HG03159 (cell line): ENCODE measurements around the gene ATF4.

Experiments used
- ATAC-seq: cut with Tn5 transposase; IDR thresholded peaks from one replicate; pipeline ENCODE4 v1.9.1; 2021; ENCODE audit warnings: mild to moderate bottlenecking, moderate library complexity; ENCODE audit not compliant: unreplicated experiment

The ATF4 gene

DNA sequence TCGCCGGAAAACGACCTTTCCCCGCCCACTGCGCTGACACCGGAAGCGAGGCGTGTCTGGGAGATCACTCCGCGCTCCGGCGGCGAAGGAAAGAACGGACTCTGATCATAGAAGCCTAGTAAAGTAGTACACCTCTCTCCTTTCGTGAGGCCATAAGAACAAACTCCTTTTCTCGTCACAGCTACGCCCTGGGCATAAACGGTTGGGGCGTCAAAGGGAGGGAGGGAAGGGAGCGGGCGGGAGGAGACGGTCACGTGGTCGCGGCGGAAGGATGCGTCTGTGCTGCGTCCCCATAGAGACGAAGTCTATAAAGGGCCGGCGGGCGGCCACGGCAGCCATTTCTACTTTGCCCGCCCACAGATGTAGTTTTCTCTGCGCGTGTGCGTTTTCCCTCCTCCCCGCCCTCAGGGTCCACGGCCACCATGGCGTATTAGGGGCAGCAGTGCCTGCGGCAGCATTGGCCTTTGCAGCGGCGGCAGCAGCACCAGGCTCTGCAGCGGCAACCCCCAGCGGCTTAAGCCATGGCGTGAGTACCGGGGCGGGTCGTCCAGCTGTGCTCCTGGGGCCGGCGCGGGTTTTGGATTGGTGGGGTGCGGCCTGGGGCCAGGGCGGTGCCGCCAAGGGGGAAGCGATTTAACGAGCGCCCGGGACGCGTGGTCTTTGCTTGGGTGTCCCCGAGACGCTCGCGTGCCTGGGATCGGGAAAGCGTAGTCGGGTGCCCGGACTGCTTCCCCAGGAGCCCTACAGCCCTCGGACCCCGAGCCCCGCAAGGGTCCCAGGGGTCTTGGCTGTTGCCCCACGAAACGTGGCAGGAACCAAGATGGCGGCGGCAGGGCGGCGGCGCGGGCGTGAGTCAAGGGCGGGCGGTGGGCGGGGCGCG, at the start of gene ATF4:
Gene ATF4, plus strand, starts transcription at position 337 of the 880 bp plus-strand sequence. CDS start 884 bp downstream, outside the sequence.
- peak; percentile 40 for ATAC-seq

DNA sequence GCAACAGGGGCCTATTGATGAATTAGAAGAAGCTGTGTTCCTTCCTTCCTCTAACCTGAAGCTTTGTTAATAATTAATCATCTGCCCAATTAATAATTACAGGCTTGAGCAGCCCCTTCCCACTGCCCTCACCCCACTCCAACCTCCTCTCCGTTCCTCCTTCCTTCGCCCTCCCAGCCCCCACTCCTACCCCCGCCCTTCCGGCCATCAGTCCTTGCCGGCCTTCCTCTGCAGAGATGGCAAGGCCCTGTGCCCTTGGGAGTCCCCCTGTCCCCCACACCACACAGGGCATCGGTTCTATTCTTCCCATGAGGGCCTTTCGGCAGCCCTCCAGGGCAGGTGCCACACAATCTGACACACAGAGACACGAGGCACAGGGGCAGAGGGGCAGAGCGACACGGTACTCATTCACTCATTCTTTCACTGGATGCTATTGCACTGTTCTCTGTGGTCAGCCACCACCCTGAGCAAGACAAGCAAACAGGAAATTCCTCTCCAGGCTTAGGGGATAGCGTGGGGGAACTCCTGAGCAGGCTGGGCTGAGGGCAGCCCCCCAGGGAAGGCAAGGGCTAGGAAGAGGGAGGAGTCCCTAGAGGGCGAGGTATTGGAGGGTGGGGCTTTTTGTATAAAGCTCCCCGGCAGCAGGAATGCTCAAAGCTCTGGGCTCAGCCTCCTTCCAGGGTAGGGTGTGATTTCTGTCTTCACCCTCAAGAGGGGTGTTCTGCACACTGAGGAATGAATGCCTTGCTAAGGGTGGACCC, 48.8 kb upstream of the ATF4 start:
- peak; percentile 49 for ATAC-seq

GRCh38 chr22:39472570-39473556, 47.5 kb upstream of the ATF4 start:
- ATAC-seq = no peak

DNA sequence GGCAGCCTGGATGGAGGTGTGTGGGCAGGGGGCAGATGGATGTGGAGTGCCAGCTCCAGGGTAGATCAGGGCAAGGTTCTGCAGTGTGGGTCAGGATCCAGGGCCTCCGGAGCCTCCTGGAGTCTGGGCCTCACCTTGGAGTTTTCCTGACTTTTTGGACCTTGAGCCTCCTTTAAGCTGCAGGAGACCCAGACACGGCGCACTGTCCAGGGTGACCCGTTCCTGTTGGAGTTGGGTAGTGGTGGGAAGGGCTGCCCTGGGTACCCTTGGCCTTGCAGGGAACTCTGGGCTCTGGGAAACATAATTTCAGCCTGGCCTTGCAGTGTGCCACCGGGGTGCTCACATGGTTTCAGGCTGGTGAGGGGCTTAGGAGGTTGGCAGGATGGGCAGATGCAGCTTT, 46.5 kb upstream of the ATF4 start:
- no peak for ATAC-seq

GRCh38 chr22:39474351-39475111, 45.8 kb upstream of the ATF4 start:
- ATAC-seq = no peak

DNA sequence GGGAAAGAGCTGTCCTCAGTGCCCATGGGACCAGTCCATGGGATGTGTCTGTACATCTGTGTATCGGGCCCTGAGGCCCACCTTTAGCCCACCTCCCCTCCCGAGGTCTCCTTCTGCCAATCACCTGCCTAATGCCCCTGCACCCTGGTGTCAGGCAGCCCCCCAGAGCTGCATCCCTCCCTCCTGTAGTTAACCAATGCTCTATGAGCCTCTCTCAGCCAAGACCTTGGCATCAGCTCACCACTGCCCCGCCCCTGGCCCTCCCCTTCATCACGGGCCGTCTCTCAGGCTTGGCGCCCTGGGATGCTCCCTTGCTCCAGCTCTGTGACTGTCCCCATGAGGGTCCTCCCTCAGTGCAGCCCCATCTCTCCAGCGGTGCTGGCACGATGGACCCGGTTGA, 45.0 kb upstream of the ATF4 start:
- no peak for ATAC-seq

- ATAC-seq = no peak
Observed at GRCh38 chr22:39475902-39476301, 44.5 kb upstream of the ATF4 start.

DNA sequence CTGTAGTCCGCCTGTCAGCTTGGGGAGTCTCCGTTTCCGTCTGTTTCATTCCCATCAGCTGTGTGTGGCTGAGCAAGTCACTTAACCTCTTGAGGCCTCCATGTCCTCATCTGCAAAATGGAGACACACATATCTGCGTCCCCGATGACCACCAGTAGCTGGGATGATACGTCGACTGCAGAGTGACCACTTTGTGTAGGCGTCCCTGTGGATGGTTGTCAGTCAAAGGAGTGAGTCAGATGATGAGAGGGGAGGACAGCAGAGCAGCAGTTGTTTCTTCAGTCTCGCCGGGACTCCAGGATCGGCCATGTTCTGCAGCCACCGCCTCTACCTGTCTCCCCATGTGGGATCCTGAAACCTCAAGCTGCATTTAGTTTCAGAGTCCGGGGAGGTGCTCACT, 43.7 kb upstream of the ATF4 start:
- ATAC-seq = no peak

DNA sequence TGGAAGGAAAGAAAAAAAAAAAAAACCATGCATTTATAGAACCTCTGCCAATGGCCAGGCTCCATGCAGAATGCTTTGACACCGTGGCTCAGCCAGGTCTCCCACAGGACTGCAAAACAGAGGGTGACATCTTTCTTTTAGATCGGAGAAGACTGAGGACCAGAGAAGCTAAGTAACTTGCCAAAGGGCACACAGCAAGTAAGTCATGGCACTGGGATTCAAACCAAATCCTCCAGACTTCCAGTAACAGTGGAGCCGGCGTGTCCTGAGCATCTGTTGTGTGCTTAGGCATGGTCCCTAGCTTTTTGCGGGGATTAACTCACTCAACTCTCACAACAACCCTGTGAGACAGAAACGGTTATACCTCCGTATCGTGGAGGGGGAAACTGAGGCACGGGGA, 42.8 kb upstream of the ATF4 start:
- no peak for ATAC-seq

DNA sequence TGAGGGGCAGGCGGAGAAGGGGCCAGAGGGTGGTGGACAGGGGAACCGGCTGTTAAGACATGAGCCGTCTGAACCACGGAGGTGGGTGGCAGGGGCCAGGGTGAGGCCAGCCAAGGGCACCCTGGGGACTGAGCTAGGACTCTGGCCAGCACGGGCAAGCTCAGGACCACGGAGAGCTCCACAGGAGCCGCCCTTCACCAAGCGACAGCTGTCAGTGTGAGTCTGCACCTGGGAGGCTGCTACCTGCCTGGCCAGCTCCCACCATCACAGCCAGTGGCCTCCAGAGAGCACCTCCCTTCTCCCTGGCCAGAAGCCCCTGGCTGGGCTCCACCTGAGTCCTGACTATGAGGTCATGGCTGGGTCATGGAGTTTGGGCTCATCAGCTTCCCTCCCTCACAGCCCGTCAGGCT, 41.9 kb upstream of the ATF4 start:
- no peak for ATAC-seq

DNA sequence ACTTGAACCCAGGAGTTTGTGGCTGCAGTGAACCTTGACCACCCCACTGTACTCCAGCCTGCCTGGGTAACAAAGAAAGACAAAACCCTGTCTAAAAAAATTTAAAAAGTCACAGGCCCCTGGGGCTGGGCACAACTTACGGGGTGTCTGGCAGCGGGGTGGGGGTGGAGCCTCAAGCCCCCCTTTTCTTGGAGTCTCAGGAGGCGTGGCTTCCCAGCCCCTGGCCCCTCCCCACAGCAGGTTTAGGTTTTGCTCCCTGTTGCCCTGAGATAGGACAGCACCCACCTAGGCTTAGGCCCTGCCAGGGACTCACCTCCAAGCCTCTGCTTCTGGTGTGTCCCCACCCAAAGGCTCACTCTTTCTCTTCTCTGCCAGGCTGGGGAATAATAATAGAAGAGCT, 41.1 kb upstream of the ATF4 start:
- no peak for ATAC-seq

DNA sequence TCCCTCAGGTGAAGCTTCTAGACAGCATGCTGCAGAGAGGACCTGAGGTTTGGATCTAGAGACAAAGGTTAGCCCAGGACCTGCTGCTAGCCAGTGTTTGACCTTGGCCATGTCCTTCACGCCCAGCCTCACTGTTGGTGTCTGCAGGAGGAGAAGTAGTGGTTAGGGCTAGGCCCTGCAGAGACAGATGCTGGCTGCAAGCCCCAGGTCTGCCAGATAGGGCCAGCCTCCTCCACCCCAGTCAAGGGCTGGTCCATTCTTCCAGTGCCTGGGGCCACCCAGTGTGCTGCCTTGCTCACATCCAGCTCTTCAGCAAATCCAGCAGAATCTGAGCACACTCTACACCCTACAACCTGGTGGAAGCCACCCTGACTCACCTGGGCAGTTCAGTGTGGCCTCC, 39.8 kb upstream of the ATF4 start:
- no peak for ATAC-seq

DNA sequence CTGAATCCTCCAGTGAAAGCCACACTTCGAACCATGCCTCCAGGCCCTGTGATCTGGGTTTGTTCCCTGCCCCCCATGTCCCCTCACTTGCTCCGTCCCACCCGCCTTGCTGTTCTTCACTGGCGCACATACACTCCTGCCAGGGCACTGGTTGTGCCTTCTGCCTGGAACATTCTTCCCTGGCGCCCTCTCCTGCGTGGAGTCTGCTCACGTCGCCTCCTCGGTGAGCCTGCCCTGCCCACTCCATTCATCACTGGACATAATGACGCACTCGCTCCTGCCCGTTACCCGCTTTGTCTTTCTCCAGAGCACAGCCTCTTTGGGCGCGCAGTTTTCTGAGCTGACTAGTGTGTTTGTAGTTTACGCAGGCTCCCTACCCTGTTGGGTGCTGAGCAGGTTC, 39.3 kb upstream of the ATF4 start:
- ATAC-seq = no peak

DNA sequence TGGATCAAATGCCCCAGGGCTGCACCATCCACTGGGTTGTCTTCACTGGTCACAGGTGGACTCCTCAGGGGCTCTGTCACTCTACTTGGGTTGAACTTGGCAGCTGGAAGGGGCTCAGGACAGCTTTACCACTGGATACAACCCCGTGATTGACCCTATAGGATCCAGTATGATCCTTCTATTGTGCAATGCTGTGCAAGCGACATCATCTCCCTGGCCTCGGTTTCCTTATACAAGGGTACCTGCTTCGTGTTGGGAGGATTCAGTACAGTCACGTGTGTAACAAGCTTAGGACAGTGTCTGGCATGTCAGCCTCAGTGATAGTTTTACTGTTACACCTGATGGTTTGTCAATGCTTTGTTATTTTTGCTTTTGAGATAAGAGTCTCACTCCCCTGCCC, 38.8 kb upstream of the ATF4 start:
- ATAC-seq = no peak

- ATAC-seq = no peak
Observed at GRCh38 chr22:39482768-39483167, 37.6 kb upstream of the ATF4 start.

GRCh38 chr22:39486951-39487825, 33.2 kb upstream of the ATF4 start:
- no peak for ATAC-seq

DNA sequence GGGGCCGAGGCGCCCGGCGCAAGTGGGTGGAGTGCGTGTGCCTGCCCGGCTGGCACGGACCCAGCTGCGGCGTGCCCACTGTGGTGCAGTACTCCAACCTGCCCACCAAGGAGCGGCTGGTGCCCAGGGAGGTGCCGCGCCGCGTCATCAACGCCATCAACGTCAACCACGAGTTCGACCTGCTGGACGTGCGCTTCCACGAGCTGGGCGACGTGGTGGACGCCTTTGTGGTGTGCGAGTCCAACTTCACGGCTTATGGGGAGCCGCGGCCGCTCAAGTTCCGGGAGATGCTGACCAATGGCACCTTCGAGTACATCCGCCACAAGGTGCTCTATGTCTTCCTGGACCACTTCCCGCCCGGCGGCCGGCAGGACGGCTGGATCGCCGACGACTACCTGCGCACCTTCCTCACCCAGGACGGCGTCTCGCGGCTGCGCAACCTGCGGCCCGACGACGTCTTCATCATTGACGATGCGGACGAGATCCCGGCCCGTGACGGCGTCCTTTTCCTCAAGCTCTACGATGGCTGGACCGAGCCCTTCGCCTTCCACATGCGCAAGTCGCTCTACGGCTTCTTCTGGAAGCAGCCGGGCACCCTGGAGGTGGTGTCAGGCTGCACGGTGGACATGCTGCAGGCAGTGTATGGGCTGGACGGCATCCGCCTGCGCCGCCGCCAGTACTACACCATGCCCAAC, 32.4 kb upstream of the ATF4 start:
- ATAC-seq = no peak

DNA sequence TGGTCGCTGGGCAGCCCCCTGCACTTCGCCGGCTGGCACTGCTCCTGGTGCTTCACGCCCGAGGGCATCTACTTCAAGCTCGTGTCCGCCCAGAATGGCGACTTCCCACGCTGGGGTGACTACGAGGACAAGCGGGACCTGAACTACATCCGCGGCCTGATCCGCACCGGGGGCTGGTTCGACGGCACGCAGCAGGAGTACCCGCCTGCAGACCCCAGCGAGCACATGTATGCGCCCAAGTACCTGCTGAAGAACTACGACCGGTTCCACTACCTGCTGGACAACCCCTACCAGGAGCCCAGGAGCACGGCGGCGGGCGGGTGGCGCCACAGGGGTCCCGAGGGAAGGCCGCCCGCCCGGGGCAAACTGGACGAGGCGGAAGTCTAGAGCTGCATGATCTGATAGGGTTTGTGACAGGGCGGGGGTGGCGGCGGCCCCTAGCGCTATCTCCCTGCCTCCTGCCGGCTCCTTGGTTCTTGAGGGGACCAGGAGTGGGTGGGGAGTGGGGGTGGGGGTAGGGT, 31.7 kb upstream of the ATF4 start:
- no peak for ATAC-seq
